NCI-H524 treated with DMSO at 0.1 percent for 48 hours (cell line): Measurements from ENCODE around the gene DCDC1.

ENCODE experiments used
- DNase-seq: peaks from one replicate; lab custom pipeline; 2025; lab: John Stamatoyannopoulos, UW

The DCDC1 gene

GRCh38 chr11:30852645-30853044, 516.9 kb downstream of the DCDC1 start:
- DNase-seq: no peak

DNA sequence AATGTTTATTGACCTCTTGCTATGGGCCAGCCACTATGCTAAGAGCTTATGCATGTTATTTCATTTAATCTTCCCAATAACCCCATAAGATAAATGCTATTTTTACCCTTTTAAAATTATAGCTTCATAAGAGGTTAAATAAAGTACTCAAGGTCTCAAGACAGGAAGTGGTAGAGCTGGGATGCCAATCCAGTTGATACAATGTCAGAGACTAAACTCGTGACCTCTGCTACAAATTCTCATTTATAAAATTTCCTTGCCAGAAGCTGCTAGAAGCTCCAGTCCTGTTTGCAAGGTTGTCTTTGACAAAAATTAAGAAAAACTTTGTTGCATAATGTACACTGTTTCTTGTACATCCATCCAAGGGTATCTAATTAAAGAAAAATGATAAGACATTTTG, 517.4 kb downstream of the DCDC1 start:
- no peak for DNase-seq

GRCh38 chr11:30837252-30837651, 532.3 kb downstream of the DCDC1 start:
- DNase-seq: no peak

DNA sequence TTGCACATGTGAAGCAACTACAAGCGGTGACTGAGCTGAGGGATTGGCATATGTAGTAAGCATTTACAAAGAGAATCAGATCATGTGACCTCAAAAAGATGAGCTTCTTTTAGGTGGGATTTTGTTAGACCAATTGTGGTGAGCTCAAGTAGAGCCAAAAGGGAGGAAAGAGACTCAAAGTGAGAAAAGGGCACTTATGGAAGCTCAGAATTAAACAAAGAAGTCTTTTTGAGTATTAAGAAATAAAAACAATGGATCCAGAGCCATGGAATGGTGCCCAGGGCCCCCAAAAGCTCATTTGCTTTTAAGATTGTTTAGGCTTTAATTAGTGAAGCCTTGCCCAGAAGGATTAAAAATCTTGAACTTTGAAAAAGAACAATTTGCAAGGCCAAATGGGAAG, 536.7 kb downstream of the DCDC1 start:
- DNase-seq: no peak

- DNase-seq: no peak
Measured at GRCh38 chr11:30830681-30831080, 538.9 kb downstream of the DCDC1 start.

DNA sequence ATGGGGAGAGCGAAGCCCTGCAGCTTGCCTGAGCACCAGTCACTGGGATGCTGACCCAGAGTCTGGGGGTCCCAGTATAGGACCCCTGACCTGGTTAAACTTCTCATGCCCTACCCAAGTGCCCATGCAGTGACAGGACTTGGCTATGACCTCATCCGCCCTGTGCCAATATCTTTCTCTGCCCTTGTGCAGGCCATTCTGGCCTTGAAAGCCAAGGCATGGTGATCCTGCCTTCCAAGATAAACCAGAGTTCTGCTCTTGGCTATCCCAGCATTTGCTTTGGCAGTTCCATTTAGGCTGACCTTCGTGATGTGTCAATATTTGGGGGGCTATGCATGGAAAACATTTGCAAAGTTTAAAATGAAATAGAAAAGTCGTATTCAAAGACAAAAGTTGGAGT, 542.6 kb downstream of the DCDC1 start:
- DNase-seq: no peak

DNA sequence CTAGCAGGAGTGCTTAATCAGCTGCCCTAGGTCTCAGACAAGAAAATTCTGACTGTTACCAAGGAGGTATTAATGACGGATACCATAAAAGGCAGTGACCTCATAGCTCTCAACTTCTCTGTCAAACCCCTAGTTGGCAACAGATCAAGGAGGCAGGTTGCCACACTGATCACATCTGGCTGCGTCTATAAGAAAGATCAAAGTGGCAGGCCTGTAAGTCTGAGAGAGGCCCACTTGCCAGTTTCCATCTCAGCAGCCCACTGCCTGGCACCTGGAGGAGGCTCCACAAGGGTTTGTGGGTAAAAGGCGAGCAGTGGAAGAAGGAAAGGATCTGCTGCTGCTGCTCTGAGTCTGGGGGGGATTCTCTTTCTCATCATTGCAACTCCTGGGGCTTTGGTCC, 543.8 kb downstream of the DCDC1 start:
- DNase-seq: no peak

GRCh38 chr11:30823119-30823518, 546.4 kb downstream of the DCDC1 start:
- DNase-seq: no peak

- DNase-seq: no peak
Measured at GRCh38 chr11:30821438-30821965, 548.0 kb downstream of the DCDC1 start.

GRCh38 chr11:30818721-30819120, 550.8 kb downstream of the DCDC1 start:
- DNase-seq: no peak

- DNase-seq: no peak
Measured at GRCh38 chr11:30816959-30817880, 552.3 kb downstream of the DCDC1 start.

GRCh38 chr11:30815619-30816018, 553.9 kb downstream of the DCDC1 start:
- DNase-seq: no peak

- no peak for DNase-seq
Measured at GRCh38 chr11:30814737-30815136, 554.8 kb downstream of the DCDC1 start.
